Heart left ventricle (tissue), 16 donors: Measurements from ENCODE around the gene TRUB2. TPM values are rescaled to one million over a fixed set of nuclear protein-coding genes. Genes with fewer than 3 reads are reported as not detected.
A peak's percentile ranks its signal among the peaks of the same experiment; 100 is the strongest.

Experiments
- ATAC-seq, 4 donors: fragments of 200-7000 bp; cut with Tn5 transposase; one replicate each; pipeline ENCODE4 v1.9.1; 2020 to 2022; ENCODE audit warnings: moderate library complexity in 4 of 4, mild to moderate bottlenecking in 3 of 4, moderate number of reproducible peaks in 1 of 4
- DNase-seq, 5 donors: peaks; one replicate each; pipeline ENCODE4 v3.0.0-alpha.2; 2020
- H3K27ac ChIP-seq, 12 donors: fragments of 200-600 bp; sonication (generic) in 4 of 12; one replicate each; pipeline versions ENCODE4 v1.5.0 to v1.8.0; 2016 to 2022; ENCODE audit warnings: mild to moderate bottlenecking in 2 of 12
- H3K27me3 ChIP-seq, 9 donors: fragments of 200-600 bp; sonication (generic) in 2 of 9; one replicate each; pipeline versions ENCODE4 v1.5.1 to v1.8.0; 2016 to 2022; ENCODE audit warnings: mild to moderate bottlenecking in 3 of 9
- H3K36me3 ChIP-seq, 9 donors: fragments of 200-600 bp; sonication (generic) in 2 of 9; one replicate each; pipeline versions ENCODE4 v1.5.0 to v1.8.0; 2018 to 2022; ENCODE audit warnings: mild to moderate bottlenecking in 2 of 9
- H3K4me1 ChIP-seq, 12 donors: fragments of 200-600 bp; sonication (generic) in 4 of 12; one replicate each; pipeline versions ENCODE4 v1.5.0 to v1.8.0; 2016 to 2022; ENCODE audit warnings: mild to moderate bottlenecking in 3 of 12
- H3K4me3 ChIP-seq, 12 donors: fragments of 200-600 bp; sonication (generic) in 4 of 12; one replicate each; pipeline versions ENCODE4 v1.5.0 to v1.8.0; 2017 to 2022; ENCODE audit warnings: mild to moderate bottlenecking in 9 of 12, moderate library complexity in 4 of 12
- H3K9me3 ChIP-seq, 12 donors: fragments of 200-600 bp; sonication (generic) in 4 of 12; one replicate each; pipeline versions ENCODE4 v1.5.0 to v1.8.0; 2016 to 2022; ENCODE audit warnings: mild to moderate bottlenecking in 1 of 12
- CTCF ChIP-seq, 12 donors: fragments of 200-600 bp; sonication (generic) in 4 of 12; IDR thresholded peaks; one replicate each; pipeline versions ENCODE4 v1.5.0 to v1.8.0; 2018 to 2022; ENCODE audit warnings: antibody characterized with exemption in 12 of 12, mild to moderate bottlenecking in 5 of 12
- POLR2A ChIP-seq, 2 donors: fragments of 450-650 bp; IDR thresholded peaks; one replicate each; pipeline ENCODE4 v1.6.1; 2017; ENCODE audit warnings: antibody characterized with exemption in 2 of 2, mild to moderate bottlenecking in 2 of 2, moderate library complexity in 2 of 2
- WGBS, 4 donors: extraction: QIAGEN DNeasy Blood & Tissue Kit in 2 of 4; methylation state at CpG; one replicate each; pipeline versions ENCODE4 v1.1.5 to v1.1.7; 2013 to 2018; 5-methylcytosine and 5-hydroxymethylcytosine counted together
- intact Hi-C, 10 donors: fragments of 100-400 bp; cut with DNase I; formaldehyde crosslinking; loops; one replicate each; pipeline versions ENCODE4 v1.11.1 to v1.14.2; 2022
- polyA plus RNA-seq, 2 donors: library from polyadenylated mRNA; stranded (reverse); fragments of 200-250 nt; gene quantifications; one replicate each; pipeline ENCODE4 v1.2.3, GENCODE V29; 2013
- total RNA-seq, 9 donors: library from RNA; depleted of rRNA in 2 of 9; stranded (reverse); fragments of >200 nt in 2 of 9; fragmentation: NEBNext Ultra II Directional in 3 of 9; extraction: Animal tissue kit (Norgen Biotek cat#: 25700) in 3 of 9; gene quantifications; one replicate each; pipeline versions ENCODE4 v1.1.0 to v1.2.4, GENCODE V29; 2016 to 2023
- donor health status: ischemic (EF 13 %, LVEDD 7.1; RV severe dilation, severe dysfunction).
- donor health status: healthy with polysubstance abuse.
- donor health status: DM: no; HTN: yes; CAD: no.
- donor health status: DM: no; HTN: no; CAD: no.
- donor health status: ischemic (EF 25% LVEDD 6.9; RV normal size, moderate dysfunction).
- donor health status: ischemic (EF 25% LVEDD 5.7; RV mildly dilated, moderate dysfunction).
- donor health status: healthy.
- donor health status: DM: yes; HTN: yes; CAD: no.
- donor health status: ischemic (EF 35%, LVEDD 5.7; RV mildly dilated, moderate dysfunction).
- donor health status: nonischemic (EF 11% LVEDD 7.7; RV severe dilation, severe dysfunction).
- donor health status: DM: yes; HTN: yes; CAD: no.
- donor health status: PGD.
- donor health status: ischemic (EF 29% LVEDD 5.4; RV normal size, mild dysfunction).
- donor health status: nonischemic (EF 23%, LVEDD 6.1; RV moderate dilation, normal function).

Gene TRUB2
- total and polyA plus RNA-seq, 11 donors: 12.9 to 49.7 (median 34.4) TPM

GRCh38 chr9:128288273-128289004 is 33.8 kb downstream of the TRUB2 start:
- no peaks in the 10 kb centered on the region for H3K9me3 ChIP-seq
- DNase-seq: no peak
- no peak for ATAC-seq
- H3K4me3 ChIP-seq: no peak overlapping the region
- TF ChIP-seq POLR2A (IDR thresholded peaks at IDR 0.05) (no peak), CTCF (IDR thresholded peaks at IDR 0.05) (no peak)
- H3K27me3 ChIP-seq: no peaks in the 10 kb centered on the region
- H3K27ac ChIP-seq: no peak overlapping the region
- WGBS, 4 donors: 78 to 88% (median 86%) methylated on average over 11 of the region's 11 CpGs
- H3K4me1 ChIP-seq: peaks cover 0 to 8% (median 0%) of the 10 kb centered on the region in 12 donors
- peaks cover 0 to 46% (median 29%) of the 10 kb centered on the region in 9 donors for H3K36me3 ChIP-seq
- intact Hi-C loops: no loop called here

GRCh38 chr9:128286440-128286839 is 35.8 kb downstream of the TRUB2 start:
- H3K4me3 ChIP-seq: no peak overlapping the region
- H3K27me3 ChIP-seq: no peaks in the 10 kb centered on the region
- intact Hi-C loops: no loop called here
- DNase-seq (peak in 4 of 5 donors; percentile 52 to 71 (median 66)), ATAC-seq (peak; percentile 80 to 87 (median 82))
- peaks cover 0 to 8% (median 0%) of the 10 kb centered on the region in 12 donors for H3K4me1 ChIP-seq
- H3K27ac ChIP-seq: no peak overlapping the region
- TF ChIP-seq CTCF (IDR thresholded peaks at IDR 0.05) (no peak), POLR2A (IDR thresholded peaks at IDR 0.05) (no peak)
- no peaks in the 10 kb centered on the region for H3K9me3 ChIP-seq
- H3K36me3 ChIP-seq: peaks cover 0 to 46% (median 29%) of the 10 kb centered on the region in 9 donors
- WGBS, 4 donors: 33 to 50% (median 41%) methylated on average over 6 of the region's 6 CpGs

- no peak overlapping the region for H3K4me3 ChIP-seq
- no peak for TF ChIP-seq POLR2A (IDR thresholded peaks at IDR 0.05)
- no peak for TF ChIP-seq CTCF (IDR thresholded peaks at IDR 0.05)
- peaks cover 0 to 8% (median 0%) of the 10 kb centered on the region in 12 donors for H3K4me1 ChIP-seq
- 91 to 96% (median 95%) methylated on average over 12 of the region's 12 CpGs for WGBS, 4 donors
- peaks cover 0 to 42% (median 29%) of the 10 kb centered on the region in 9 donors for H3K36me3 ChIP-seq
- ATAC-seq (no peak), DNase-seq (no peak)
- H3K27ac ChIP-seq: no peak overlapping the region
- no peaks in the 10 kb centered on the region for H3K9me3 ChIP-seq
- H3K27me3 ChIP-seq: no peaks in the 10 kb centered on the region
- intact Hi-C loops: no loop called here
Measured at GRCh38 chr9:128285033-128285784, 37.0 kb downstream of the TRUB2 start.

GRCh38 chr9:128282500-128282899 is 39.7 kb downstream of the TRUB2 start:
- H3K27me3 ChIP-seq: no peaks in the 10 kb centered on the region
- 90 to 95% (median 95%) methylated on average over 6 of the region's 6 CpGs for WGBS, 4 donors

More at GRCh38 chr9:128282500-128282899, 39.7 kb downstream of the TRUB2 start:
- H3K4me3 ChIP-seq: no peak overlapping the region
- no peak for DNase-seq
- H3K36me3 ChIP-seq: peaks cover 0 to 21% (median 17%) of the 10 kb centered on the region in 9 donors
- H3K4me1 ChIP-seq: peaks cover 0 to 25% (median 6%) of the 10 kb centered on the region in 12 donors
- H3K9me3 ChIP-seq: no peaks in the 10 kb centered on the region
- no peak overlapping the region for H3K27ac ChIP-seq
- ATAC-seq: no peak
- intact Hi-C loops: no loop called here
- TF ChIP-seq CTCF (IDR thresholded peaks at IDR 0.05): no peak
- TF ChIP-seq POLR2A (IDR thresholded peaks at IDR 0.05): no peak
